GM19351 (cell line): ENCODE data around the gene CDK6.
A peak's percentile ranks its signal among the peaks of the same experiment; 100 is the strongest.

Source experiments
- ATAC-seq: cut with Tn5 transposase; IDR thresholded peaks from one replicate; pipeline ENCODE4 v1.9.1; 2021; ENCODE audit warnings: mild to moderate bottlenecking, moderate library complexity; ENCODE audit not compliant: unreplicated experiment

The CDK6 gene

DNA sequence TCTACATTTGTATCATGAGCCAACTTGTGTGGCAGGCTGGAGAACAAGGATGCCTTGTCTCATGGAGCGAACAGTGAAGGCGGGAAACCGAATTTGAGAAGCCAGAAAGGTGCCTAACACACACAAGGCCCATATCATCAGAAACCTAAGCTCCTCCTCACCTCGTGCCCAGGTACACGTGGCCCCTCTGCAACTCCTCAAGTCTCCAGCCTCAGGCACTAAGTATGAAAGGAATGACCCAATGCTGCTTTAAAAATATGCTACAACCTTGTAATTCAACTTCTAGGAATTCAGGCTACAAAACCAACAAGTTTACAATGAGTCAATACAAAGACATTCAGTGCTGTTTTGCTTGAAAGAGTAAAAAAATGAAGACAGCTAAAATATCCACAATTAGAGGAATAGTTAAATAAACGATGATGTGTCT lies 95.7 kb downstream of the CDK6 start:
- ATAC-seq = no peak

DNA sequence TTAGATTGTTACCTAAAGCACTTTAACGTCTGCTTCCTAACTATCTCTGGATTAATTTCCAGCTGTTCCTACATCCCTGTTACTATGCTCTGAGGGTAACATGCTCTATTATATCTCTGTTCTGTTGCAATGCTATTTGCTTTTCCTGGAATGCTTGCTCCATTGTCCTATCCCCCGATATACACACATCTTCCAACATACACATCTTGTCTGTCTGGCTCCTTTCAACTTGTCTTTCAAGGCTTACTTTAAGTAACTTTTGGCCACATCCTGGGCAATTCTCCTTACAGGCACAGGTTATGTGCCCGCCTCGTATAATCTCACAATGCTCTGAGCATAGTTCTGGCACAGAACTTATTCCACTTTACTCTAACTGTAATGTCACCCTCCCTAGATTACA lies 96.2 kb downstream of the CDK6 start:
- no peak for ATAC-seq

DNA sequence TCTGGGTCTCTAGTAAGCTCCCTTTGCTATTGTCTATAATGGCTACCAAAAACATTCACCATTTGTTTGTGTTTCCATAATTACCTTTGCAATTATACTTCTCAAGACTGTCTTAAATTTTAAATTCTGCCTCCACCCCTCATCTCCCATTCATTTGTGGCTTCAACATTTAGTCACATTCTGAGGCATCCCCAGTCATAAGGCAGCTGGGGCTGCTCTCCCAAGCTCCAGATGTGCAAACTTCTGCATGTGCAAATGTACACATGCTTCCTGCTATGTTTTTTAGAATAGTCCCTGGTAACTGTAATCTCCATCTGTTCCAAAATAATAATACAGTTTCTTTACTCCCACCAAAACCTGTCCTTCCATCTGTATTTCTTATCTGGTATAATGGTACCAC lies 97.3 kb downstream of the CDK6 start:
- ATAC-seq = no peak

DNA sequence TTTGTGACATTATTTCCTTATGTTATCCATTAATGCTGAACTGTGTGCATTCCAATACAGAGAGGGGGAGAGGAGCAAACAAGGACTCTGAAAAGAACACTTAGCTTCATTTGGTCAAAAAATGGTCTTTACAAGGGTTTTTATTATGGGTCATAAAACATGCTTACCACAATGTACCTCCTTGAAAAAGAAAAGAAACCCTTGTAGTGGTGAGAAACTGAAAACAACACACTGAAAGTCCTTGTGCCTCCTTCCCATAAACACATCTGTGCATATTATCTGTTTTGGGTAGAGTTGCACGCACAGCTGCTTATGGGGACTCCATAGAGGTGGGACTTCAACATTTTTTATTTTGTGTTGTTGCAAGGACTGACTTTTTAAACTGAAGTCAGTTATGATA lies 98.7 kb downstream of the CDK6 start:
- ATAC-seq = peak; percentile 81

DNA sequence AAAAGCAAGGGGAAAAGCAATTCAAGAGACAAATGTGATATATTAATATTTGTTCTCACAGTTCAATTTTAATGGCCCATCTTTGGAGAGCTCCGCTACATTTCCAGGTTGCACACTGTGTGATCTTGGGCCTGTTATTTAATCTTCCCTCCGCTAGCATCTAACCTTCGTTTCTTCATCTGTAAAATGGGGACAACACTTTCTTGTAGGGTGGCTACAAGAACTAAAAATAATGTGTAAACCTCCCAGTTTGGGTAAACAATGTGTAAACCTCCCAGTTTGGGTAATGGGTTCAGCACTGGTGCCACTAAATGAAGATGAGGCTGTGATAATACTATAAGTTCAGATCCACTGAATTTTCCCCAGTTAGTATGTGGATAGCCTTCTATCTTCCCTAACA lies 99.5 kb downstream of the CDK6 start:
- no peak for ATAC-seq

DNA sequence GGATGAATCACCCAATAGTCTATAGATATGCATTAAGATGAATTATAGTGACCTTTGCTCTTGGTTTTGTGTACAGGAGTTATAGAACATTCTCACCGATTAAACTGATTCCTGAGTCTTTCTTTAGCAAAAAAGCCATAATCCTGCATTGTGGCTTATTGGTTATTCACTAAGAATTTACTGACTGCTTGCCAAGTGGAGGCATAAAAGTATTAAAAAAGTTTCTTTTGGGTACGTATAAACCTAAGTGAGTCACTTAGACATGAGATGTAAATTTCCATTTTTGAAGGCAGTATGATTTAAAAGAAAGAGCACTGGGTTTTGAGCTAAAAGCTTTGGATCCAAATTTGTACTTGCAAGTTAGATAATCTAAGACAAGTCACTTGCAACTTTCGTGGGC lies 100.7 kb downstream of the CDK6 start:
- no peak for ATAC-seq

DNA sequence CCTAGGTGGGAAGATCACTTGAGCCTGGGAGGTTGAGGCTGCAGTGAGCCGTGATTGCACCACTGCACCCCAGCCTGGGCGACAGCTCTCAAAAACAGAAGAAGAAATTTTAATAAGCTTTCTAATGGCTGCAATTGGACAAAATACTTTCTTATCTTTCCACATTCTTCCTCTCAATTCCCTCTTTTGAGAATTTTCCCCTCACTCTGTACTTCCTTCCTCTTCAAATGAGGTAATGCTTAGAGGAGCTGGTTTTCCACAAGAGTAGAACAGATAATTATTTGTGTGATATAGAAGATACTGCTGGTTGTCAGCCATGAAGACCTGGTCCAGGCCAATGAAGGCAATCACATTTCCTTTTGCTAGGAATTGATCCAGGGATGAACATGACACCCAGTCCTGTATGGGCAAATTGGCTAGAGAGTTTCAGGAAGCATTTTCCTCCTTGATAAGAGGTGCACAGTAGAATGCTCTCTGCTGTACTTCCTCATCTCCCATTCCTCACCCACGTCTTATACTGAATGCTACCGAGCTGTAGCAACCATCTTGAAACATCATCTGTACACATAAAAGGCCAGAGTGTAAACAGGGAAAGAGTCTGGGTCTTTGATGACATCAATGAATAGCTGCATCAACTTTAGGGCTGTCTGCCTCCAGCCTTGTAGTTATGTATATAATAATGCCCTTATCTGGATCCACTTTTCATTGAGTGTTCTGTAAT lies 103.9 kb downstream of the CDK6 start:
- peak; percentile 27 for ATAC-seq

DNA sequence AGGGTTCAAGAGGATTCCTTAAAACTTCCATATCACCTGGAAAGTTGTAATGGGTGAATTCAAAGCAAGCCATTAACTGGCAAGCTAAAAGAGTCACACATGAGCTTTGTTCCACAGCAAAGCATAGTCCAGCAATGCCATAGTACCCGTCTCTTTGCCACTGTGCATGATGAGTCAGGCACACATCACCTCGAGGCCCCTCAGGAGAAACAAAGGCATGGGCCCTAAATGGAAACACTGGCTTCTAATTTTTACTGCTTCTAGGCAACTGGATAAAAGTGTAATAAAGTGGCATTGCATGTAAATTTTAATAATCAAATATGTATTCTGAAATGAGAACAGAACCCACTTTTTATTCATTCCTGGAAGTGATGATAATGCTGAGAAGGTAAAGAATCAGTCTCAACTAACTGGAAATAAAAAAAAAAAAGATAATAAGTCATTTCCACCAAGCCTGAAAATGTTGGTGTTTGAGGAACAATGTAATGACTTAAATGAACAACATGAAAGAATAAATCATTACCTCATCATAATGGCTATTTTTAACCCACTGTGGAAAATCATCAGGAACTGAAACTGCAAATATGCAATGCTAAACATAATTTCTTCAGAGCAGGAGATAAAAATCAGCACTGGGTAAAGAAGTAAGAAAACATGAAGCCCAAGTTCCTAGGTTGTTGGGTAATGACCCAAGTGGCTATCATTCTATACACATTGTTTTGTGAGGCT lies 104.9 kb downstream of the CDK6 start:
- ATAC-seq = peak; percentile 68

DNA sequence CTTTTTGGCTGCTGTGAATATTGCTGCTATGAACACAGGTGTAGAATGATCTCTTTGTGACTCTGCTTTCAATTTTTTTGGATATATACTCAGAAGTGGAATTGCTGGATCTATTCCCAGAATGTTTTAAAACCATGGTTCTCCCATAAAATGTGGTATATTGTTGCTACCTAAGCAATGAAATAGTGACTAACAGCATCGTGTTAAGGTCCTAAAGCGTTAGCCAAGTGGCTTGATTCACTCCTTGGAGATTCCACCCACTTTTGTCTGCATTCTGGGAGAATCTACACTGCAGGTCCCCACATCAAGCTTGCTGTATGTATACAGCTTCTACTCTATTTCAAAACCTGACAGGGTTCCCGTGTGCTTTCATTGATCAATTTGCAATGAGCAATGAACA lies 105.6 kb downstream of the CDK6 start:
- no peak for ATAC-seq

DNA sequence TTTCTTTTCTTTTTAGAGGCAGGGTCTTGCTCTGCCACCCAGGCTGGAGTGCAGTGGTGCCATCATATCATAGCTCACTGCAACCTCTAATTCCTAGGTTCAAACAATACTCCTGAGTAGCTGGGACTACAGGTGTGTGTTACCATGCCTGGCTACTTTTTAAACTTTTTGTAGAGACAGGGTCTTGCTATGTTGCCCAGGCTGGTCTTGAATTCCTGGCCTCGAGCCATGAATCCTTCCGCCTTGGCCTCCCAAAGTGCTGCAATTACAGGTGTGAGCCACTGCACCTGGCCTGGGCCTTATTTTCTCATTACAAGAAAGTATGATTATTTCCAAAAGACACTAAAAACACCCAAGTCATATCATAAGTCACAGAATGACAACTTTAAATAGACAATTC lies 106.6 kb downstream of the CDK6 start:
- ATAC-seq = no peak

DNA sequence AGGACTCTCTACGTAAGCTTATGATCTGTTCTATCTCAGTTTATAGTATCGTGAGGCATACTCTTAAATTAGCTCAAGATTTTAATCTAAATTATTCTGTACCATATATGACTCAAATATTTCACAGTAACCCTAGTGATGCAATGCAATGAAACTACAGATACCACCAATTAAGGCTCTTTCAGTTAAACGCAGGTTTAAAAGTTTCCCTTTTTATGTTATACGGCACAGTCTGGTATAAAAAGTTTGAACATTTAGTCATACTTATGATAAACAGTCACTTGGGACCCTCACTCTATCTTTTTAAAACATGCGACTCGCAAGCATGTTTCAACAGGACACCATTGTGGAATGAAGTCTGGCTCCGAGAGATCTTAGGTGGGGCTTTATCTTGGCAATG lies 107.2 kb downstream of the CDK6 start:
- no peak for ATAC-seq

DNA sequence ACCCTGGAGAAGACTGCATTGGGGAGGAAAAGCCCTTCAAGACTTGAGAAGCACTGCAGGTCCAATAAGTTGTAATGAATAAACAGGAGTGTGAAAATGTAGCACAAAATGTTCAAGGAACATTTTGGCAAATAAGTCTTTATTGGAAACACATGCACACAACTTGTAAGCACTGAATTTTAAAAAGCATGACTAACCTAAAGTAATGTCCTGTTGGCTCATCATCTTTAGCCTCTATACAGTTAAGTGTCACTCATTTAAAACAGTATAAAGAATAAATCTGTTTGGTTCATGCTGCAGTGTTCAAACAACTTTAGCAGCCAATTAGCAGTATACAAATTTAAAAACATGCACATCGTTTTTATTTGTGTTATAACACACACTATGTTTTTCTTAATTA lies 108.6 kb downstream of the CDK6 start:
- no peak for ATAC-seq

DNA sequence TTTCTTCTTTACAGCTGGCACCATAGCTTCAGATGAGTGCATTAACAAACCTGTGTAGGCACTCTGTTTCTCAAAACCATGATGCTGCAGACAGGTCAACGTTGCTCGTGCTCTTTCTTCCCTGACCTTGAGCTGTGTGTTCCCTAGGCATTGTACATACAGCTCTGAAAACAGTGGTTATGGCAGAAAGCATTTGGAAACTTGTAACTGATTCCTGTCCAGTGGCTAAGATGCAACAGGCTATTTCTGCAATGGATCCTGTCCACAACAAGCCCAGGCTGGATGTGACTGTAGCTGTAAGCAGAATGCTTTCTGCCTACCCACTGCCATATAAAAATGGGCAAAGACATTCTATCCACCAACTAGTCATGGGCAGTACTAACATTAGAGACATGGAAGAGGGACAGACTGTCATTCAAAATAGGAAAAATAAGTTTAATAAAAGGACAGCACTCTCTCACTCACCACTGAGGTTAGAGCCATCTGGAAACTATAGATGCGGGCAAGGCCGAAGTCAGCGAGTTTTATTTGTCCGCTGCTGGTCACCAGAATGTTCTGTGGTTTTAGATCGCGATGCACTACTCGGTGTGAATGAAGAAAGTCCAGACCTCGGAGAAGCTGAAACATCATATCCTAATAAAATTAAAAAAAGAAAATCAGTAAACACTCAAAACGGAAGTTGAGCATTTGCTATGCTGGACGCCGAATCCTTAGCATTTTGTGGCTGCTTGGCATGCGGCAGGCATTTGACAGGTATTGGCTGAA lies 111.0 kb downstream of the CDK6 start:
- no peak for ATAC-seq

DNA sequence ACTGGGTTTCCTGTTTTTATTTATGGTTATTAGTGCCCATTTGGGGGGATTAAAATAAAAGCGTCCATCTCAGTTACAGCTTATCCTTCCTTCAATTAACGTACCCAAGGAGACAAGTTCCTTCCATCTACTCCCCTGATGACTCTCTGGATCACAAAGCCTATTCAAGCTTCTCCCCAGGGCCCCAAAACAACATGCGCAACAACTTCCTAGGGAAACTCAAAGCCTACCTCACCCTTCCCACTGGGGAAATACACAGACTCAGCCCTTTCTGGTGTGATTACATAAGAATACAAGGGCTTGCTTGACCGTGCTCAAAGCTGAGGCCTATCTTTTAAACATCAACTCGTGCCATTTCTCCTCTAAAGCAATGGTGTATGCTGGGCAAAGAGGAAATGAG lies 112.4 kb downstream of the CDK6 start:
- no peak for ATAC-seq

DNA sequence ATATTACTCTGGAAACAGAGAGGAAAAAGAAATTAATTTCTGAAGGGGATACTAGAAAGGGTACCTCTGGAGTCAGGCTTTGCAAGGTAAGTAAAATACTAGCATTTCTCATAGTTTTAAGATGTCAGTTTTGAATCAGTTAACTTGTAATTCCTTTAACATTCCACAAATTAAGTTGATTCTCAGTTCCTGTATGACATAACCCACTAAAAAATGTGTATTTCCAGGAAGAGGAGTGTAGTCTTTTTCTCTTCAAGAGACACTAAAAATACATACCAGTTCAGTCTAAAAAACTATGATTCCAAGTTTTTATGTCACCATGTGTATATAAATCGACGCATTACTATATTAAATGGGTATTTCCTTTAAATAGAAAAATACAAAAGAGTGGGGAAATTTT lies 113.2 kb downstream of the CDK6 start:
- ATAC-seq = no peak

DNA sequence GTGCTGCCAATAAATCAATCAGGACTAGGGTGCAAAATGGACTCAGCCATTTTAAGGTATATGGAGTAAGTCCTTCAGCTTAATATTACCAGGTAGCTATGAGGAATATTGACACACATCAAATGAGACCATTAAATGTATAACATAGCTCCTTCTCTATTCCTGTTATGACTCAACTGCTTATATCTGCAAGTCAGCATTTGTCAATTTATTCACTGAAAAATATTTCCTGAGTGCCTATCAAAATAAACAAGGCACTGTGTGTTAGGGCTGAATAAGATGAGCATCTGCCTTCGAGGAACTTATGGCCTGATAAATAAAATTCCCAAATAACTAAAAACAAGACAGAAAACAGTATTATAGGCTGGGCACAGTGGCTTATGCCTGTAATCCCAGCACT lies 113.8 kb downstream of the CDK6 start:
- no peak for ATAC-seq

DNA sequence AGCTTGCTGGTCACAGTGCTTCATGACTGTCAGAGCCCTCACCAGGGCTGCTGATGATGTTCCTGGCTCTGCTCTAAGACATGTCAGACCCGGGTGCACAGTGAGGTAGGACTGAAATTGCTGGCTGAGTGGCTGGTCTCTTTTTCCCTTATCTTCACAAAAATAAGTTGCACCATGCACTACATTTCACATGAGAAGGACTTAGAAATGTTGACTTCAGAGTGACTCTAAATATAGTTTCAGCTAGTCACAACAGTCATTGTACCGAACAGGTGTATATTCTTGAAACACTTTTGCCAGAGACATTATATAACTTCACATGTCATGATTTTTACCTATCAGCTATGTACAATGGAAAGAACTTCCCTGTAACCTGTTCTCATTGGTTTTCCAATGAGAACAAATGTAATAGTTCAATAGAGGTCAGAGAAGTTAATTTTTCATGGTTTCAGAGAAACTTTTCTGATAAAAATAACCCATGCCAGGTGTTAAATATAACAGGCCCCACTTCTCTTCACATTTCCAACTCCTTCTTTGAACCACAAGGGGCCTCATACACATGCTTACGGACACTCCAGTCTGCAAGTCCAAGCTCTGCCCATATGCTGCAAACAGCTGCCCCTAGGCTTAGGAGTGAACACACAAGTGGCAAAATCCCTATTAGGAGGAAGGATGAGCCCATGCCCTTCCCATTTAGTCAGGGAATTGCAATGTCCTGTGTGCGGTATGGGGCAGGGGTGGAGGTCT lies 115.6 kb downstream of the CDK6 start:
- ATAC-seq = peak; percentile 40

DNA sequence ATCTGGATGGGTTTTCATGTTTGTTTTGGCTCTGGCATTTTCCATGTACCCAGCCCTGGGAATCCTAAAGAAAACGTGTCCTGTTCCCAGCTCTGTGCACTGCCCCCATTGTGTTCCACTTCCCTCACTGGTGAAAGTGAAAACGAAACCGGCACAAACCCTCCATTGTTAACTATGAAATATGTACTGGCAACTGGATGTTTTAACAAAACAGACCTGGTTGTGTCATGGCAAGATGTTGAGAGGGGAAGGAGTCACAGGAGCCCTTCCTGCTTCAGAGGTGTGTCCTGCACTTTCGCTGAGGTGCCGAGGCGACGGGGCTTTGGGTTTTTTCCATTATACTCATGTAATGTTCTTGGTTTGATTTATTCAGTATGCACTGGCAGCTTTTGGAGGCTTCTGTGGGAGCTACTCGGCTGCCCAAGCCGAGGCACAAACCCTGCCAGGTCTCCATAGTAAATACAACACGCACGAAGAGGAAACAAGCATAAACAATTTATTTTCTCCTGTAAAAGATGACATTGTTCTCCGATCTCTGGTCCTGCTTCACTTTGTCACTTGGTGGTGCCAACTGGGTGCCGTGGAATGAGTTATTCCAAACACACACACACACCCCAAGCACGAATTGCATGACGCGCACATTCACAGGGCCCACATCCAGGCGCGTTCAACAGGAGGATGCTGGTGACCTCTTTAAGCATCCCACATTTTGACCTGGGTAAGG lies 118.2 kb downstream of the CDK6 start:
- ATAC-seq = peak; percentile 74

DNA sequence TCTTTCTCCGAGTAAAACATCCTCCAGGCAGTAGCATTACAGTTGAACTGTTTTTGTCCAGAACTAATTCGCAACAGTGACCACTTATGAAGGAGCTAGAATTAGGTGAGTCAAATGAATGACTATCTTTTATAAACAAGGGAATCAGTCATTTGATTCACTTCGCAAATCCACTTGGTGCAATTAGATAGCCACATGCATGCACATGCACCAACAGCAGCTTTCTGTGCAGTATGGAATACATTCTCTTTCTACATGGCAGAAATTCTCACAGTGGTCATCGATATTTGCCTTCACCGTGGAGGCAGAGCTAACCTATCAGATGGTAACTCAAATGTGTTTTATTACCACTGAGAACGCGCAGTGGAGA lies 118.8 kb downstream of the CDK6 start:
- ATAC-seq = peak; percentile 2

DNA sequence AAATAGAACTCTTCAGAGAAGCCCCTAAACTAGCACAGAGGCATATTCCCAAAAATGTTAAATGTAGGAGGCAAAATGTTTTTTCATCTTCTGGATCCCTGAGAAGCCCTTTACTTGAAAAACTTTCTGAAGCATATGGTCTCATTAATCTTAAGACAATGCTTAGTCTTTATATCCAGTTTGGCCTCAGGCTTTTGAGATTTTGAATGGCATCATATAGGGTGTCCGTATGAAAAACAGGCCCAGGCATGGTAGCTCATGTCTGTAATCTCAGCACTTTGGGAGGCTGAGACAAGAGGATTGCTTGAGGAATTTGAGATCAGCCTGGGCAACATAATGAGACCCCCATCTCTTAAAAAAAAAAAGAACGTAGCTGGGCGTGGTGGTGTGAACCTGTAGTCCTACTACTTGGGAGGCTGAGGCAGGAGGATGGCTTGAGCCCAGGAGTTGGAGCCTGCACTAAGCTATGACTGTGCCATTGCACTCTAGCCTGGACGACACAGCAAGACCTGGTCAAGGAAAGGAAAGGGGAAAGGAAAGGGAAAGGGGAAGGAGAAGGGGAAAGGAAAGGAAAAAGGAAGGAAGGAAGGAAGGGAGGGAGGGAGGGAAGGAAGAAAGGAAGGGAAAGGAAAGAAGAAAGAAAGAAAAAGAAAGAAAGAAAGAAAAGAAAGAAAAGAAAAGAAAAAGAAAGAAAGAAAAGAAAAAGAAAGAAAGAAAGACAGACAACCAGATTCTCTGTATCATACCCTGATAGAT lies 119.4 kb downstream of the CDK6 start:
- no peak for ATAC-seq
